HG03097 (cell line): ENCODE measurements around the gene IL4I1.
A peak's percentile ranks its signal among the peaks of the same experiment; 100 is the strongest.

ENCODE experiments used
- ATAC-seq: cut with Tn5 transposase; IDR thresholded peaks from one replicate; pipeline ENCODE4 v1.9.1; 2021; ENCODE audit not compliant: unreplicated experiment, low FRiP score

The IL4I1 gene

GRCh38 chr19:49866933-49867782 is 29.5 kb downstream of the IL4I1 start, which contains the start of gene PNKP:
Gene PNKP (minus strand): TSS chr19:49867576. CDS start chr19:49867204, 372 bp downstream.
- peak; percentile 33 for ATAC-seq

GRCh38 chr19:49864890-49865289 is 31.8 kb downstream of the IL4I1 start:
- no peak for ATAC-seq

GRCh38 chr19:49863935-49864320 is 32.8 kb downstream of the IL4I1 start:
- ATAC-seq, result no peak

DNA sequence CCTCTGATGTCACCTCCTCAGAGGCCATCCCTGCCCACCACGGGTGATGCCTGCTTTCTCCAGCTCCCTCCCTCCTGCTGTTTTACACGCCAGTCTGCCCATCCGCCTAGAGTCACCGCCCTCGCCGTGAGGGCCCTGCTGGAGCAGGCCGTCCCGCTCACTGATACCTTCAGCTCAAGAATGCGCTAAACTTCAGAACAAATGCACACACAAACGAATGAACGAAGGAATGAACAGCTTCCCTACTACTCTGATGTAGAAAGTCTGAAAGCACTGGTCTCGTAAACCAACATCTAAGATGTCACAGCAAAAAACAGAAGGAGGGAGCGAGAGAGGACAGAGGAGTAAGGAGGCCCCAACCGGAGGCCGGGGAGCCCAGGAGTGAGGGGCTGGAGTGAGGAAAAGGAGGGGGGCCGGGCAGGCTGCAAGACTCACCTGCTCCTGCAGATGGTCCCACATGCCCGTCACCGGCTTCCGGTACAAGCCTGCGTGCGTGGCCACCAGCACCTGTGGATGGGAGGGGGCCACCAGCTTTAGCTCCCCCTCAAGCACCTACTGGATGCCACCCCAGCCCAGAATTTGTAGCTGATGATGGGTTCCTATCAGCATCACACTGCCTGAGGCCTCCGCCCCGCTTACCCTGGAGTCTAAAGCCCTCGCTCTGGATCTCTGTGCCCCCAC is 33.3 kb downstream of the IL4I1 start:
- ATAC-seq, result no peak

- ATAC-seq, result no peak
Measured at GRCh38 chr19:49862391-49863253, 34.1 kb downstream of the IL4I1 start.

- no peak for ATAC-seq
Measured at GRCh38 chr19:49861541-49862378, 34.9 kb downstream of the IL4I1 start.

DNA sequence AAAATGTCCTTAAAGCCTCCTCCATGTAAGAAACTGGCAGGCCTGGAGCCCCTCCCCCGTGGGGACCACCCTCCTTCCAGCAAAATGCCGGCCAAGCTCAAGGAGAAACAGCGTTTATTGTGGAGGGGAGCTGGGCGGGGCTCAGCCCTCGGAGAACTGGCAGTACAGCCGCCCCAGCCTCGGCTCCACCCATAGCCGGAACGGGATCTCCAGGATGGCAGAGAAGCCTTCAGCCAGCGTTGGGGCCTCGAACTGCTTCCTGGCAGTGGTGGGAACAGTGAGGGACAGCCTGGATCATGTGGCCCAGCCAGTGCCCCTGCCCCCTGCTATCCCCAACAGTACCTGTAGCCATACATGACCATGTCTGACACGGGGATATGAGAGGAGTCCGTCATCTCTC is 35.6 kb downstream of the IL4I1 start:
- ATAC-seq, result no peak

- no peak for ATAC-seq
Measured at GRCh38 chr19:49860336-49861102, 36.2 kb downstream of the IL4I1 start.

- ATAC-seq, result no peak
Measured at GRCh38 chr19:49859682-49860335, 36.9 kb downstream of the IL4I1 start.

DNA sequence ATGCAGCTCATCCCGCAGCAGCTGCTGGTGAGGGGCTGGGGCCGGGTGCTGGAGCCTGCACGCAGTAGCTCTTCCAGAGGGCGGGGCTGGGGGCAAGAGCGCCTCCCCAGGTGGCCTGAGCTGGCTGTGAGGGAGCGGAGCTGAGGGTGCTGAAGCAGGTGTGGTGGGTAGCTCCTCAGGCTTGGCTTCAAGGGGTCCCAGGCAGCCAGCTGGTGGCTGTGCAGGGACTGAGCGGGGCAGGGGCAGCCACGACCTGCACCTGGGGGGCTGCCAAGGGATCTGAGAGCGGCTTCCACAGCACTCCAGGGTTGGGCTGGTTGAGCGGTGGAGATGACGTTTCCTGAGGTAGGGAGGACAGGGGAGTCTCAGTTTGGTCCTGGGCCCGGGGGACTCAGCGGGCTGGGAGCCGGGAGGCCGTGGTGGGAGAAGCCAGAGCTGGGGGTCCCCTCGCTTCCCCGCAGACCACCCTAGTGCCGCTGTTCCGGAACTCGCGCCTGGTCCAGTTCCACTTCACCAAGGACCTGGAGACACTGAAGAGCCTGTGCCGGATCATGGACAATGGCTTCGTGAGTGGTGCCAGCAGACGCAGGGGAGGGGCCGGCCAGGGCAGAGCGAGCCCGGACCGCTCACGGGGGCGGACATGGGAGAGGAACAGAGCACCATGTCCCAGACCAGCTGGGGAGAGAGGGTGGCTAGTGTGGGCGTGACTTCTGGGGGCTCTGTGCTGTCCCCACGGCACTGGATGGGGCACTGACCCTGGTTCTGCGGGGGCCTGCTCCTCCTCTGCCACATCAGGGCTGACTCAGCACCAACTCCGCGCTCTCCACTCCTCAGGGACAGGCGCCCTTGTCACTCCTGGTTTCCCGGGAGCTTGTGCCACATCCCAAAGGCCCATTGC is 38.4 kb downstream of the IL4I1 start:
- ATAC-seq, result no peak

DNA sequence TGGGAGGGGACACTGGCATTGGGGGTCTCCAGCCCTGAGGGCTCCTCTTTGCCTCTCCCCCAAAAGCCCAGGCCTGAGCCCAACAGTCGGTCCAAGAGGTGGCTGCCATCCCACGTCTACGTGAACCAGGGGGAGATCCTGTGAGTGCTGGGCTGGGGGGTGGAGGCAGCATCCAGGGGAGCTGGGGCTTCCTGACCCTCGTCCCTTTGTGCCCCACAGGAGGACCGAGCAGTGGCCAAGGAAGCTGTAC is 38.9 kb downstream of the IL4I1 start:
- ATAC-seq, result no peak

DNA sequence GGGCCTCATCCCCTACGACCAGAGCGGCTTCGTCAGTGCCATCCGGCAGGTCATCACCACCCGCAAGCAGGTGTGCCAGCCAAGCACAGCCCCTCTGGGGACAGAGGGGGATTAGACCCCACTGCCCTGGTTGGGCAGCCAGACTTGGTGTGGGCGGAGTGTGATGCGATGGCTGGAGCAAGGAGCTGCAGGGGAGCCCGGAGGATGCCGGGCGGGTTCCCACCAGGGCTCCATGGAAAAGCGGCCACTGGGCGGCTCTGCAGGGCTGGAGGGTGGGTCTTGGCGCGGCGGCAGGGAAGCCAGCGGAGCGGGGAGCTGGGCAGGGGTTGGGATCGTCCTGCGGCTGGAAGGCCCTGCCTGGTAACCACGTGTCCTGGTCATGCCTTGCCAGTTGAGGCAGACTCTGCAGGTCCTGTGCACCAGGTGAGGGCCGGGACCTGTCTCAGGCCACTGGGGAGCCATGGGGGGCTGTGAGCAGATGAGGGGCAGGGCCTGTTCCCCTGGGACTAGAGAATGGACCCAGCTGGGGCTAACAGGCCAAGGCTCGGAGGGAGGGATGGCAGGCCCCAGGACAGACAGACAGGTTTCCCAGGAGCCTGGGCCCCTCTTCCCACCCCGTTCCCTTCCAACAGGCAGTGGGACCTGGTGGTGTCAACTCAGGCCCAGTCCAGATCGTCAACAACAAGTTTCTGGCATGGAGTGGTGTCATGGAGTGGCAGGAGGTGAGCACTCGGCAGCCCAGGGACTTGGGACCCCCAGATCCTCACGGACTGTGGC is 39.4 kb downstream of the IL4I1 start:
- ATAC-seq, result no peak

DNA sequence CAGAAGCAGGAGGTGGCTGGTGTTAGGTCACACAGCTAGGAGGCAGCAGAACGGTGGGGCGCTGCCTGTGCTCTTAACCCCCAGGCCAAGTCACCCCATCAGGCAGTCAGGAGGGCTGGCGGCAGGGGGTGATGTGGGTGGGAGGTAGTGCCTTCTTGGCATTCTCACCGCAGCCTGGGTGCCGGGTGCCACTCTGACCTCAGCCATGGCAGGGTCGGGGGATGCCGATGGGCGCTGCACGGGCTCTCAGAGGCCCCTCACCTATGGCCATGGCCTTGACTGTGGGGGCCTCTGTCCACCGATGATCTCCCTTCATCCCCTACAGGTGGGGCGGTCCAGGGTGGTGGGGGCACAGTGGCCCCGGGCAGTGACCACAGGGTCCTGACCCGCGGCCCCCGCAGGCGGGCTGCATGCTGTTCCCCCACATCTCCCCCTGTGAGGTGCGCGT is 40.1 kb downstream of the IL4I1 start:
- ATAC-seq, result no peak

GRCh38 chr19:49855676-49856573 is 40.8 kb downstream of the IL4I1 start:
- no peak for ATAC-seq

- no peak for ATAC-seq
Measured at GRCh38 chr19:49855277-49855675, 41.4 kb downstream of the IL4I1 start.
